ENCODE results near the gene KCNG2.
"Not testable (repeated sequence)": the region's sequence is repeated elsewhere in the genome, so short reads cannot be mapped to it uniquely, and the experiment has no call there.

The KCNG2 gene

DNA sequence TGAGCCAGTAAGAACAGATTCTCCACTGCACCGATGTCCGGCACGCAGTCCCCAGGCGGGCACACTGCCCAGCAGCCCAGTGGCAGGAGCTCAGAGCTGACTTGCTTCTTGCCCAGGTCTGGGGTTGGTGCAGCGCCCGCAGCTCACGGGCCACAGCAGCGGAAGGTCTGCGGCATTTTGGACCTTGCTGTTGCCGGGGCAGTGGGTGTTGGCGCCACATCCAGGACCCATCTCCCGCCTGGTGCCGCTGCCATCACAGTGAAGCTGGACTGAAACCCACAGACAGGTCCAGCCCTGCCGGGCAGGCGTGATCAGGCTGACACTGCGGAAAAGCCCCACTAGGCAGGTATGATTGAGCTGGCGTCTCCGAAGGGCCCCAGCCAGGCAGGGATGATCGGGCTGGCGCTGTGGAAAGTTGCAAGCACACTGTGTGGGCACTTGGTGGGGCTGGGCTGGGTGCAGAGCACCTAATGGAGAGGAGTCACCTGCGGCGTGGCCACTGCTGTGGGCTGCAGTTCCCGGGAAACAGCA, 78.3 kb downstream of the KCNG2 start:
- TF ChIP-seq EZH2 (IDR thresholded peaks at IDR 0.05; ENCODE audit: borderline replicate concordance, low read length): no peak
- TF ChIP-seq, protein P1, sequence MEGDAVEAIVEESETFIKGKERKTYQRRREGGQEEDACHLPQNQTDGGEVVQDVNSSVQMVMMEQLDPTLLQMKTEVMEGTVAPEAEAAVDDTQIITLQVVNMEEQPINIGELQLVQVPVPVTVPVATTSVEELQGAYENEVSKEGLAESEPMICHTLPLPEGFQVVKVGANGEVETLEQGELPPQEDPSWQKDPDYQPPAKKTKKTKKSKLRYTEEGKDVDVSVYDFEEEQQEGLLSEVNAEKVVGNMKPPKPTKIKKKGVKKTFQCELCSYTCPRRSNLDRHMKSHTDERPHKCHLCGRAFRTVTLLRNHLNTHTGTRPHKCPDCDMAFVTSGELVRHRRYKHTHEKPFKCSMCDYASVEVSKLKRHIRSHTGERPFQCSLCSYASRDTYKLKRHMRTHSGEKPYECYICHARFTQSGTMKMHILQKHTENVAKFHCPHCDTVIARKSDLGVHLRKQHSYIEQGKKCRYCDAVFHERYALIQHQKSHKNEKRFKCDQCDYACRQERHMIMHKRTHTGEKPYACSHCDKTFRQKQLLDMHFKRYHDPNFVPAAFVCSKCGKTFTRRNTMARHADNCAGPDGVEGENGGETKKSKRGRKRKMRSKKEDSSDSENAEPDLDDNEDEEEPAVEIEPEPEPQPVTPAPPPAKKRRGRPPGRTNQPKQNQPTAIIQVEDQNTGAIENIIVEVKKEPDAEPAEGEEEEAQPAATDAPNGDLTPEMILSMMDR (IDR thresholded peaks at IDR 0.05; ENCODE audit: low read length): no peak
- no peak overlapping the region for H3K4me2 ChIP-seq (ENCODE audit: low read length)
- H3K9me2 ChIP-seq (ENCODE audit: low read depth, low read length): no peaks in the 10 kb centered on the region
- 0 out of 2 replicates have a peak, but pooled peaks cover 5% of the 10 kb centered on the region for H3K27me3 ChIP-seq (ENCODE audit: insufficient read depth, low read length)
- H3K9me3 ChIP-seq (ENCODE audit: low read length): no peaks in the 10 kb centered on the region
- no peak overlapping the region for H2AFZ ChIP-seq (ENCODE audit: low read length)
- no peak overlapping the region for H3K9ac ChIP-seq (ENCODE audit: low read length)
- no peaks in the 10 kb centered on the region for H3K4me1 ChIP-seq (ENCODE audit: insufficient read depth, low read length, severe bottlenecking)
- no peak overlapping the region for H3K4me3 ChIP-seq (ENCODE audit: low read depth, low read length, poor library complexity, severe bottlenecking)
- H3K79me2 ChIP-seq (ENCODE audit: insufficient read depth, low read length): no peaks in the 10 kb centered on the region
- no peak overlapping the region for H3K27ac ChIP-seq (ENCODE audit: low read depth, low read length, poor library complexity, severe bottlenecking)
- H3K36me3 ChIP-seq (ENCODE audit: insufficient read depth, low read length): no peaks in the 10 kb centered on the region
- no peaks in the 10 kb centered on the region for H4K20me1 ChIP-seq (ENCODE audit: insufficient read depth, low read length)
- H3F3A ChIP-seq (ENCODE audit: insufficient read depth, low read length): no peaks in the 10 kb centered on the region

DNA sequence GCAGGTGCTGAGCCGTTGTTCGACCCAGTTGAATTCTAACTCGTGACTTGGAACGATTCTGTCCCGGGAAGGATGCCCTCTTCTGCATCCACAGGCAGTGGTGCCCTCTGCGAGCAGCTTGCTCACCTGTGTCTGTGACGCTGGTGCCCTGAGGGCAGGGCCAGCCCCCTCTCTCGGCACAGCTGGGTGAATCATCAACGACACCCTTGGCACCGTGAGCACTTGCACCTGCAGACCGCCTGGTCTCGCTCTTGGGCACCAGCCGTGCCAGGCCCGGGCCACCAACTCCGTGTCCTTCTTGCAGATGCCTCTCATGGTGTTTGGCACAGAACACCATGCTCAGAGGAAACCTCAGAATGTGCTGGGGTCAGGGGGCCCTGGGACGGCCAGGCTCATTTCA, 78.8 kb downstream of the KCNG2 start:
- Histone ChIP-seq H3K4me1 (ENCODE audit: insufficient read depth, low read length, severe bottlenecking) (no peaks in the 10 kb centered on the region), H3K9ac (ENCODE audit: low read length) (no peak overlapping the region), H3K27ac (ENCODE audit: low read depth, low read length, poor library complexity, severe bottlenecking) (no peak overlapping the region), H3K27me3 (ENCODE audit: insufficient read depth, low read length) (0 out of 2 replicates have a peak, but pooled peaks cover under 1% of the 10 kb centered on the region), H3K9me2 (ENCODE audit: low read depth, low read length) (no peaks in the 10 kb centered on the region), H3K36me3 (ENCODE audit: insufficient read depth, low read length) (no peaks in the 10 kb centered on the region), H3K9me3 (ENCODE audit: low read length) (no peaks in the 10 kb centered on the region), H3K79me2 (ENCODE audit: insufficient read depth, low read length) (no peaks in the 10 kb centered on the region), H3K4me3 (ENCODE audit: low read depth, low read length, poor library complexity, severe bottlenecking) (no peak overlapping the region), H2AFZ (ENCODE audit: low read length) (no peak overlapping the region), H3F3A (ENCODE audit: insufficient read depth, low read length) (no peaks in the 10 kb centered on the region), H4K20me1 (ENCODE audit: insufficient read depth, low read length) (no peaks in the 10 kb centered on the region), H3K4me2 (ENCODE audit: low read length) (no peak overlapping the region)
- TF ChIP-seq EZH2 (IDR thresholded peaks at IDR 0.05; ENCODE audit: borderline replicate concordance, low read length): no peak
- TF ChIP-seq, protein P1 (IDR thresholded peaks at IDR 0.05; ENCODE audit: low read length): no peak

DNA sequence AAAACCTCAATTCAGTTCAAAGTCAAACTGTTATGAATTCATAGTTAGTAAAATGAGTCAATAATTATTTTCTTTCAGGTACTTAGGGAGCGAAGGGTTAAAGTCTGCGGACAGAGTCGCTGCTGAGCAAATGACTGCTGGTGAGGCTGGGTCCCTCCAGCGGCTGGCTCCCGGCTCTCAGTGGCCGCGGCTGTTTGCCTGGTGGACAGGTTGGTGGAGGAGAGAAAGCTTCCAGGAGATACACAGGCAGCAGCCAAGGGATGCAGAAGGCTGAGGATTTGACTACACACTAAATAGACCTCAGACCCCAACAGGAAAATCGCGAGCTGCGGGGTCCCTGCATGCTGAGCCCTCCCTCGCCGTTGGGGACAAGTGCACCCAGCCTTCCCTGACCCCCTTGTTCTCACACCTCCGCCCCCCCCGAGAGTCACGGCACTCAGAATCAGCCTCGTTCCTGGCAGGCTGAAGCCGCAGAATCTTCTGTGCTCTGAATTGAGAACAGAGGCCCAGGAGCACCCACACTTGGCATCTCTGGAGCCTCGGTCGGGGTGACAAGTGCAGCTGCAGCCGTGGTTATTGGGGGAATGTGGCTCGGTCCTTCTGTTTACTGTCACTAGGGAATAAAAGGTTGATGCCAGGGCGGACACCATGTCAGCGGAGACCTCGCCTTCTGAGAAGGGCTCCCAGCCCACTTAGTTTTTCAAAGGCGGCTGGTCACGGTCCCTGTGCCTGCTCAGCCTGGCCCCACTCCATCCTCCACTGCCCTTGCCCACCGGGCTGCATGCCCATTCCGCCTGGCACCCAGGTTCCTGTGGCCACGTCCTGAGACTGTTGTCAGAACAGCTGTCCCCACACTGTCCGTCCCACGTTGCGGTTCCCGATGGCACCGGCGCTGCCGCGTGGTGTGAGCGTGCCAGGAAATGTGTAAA, 79.7 kb downstream of the KCNG2 start:
- no peaks in the 10 kb centered on the region for H3K9me3 ChIP-seq (ENCODE audit: low read length)
- H3K4me3 ChIP-seq (ENCODE audit: low read depth, low read length, poor library complexity, severe bottlenecking): no peak overlapping the region
- H4K20me1 ChIP-seq (ENCODE audit: insufficient read depth, low read length): no peaks in the 10 kb centered on the region
- TF ChIP-seq, protein P1 (IDR thresholded peaks at IDR 0.05; ENCODE audit: low read length): no peak
- TF ChIP-seq EZH2 (IDR thresholded peaks at IDR 0.05; ENCODE audit: borderline replicate concordance, low read length): no peak
- H3K79me2 ChIP-seq (ENCODE audit: insufficient read depth, low read length): no peaks in the 10 kb centered on the region
- H3K9me2 ChIP-seq (ENCODE audit: low read depth, low read length): no peaks in the 10 kb centered on the region
- no peak overlapping the region for H3K27ac ChIP-seq (ENCODE audit: low read depth, low read length, poor library complexity, severe bottlenecking)
- H3K36me3 ChIP-seq (ENCODE audit: insufficient read depth, low read length): no peaks in the 10 kb centered on the region
- H3F3A ChIP-seq (ENCODE audit: insufficient read depth, low read length): no peaks in the 10 kb centered on the region
- no peak overlapping the region for H3K4me2 ChIP-seq (ENCODE audit: low read length)
- H3K4me1 ChIP-seq (ENCODE audit: insufficient read depth, low read length, severe bottlenecking): no peaks in the 10 kb centered on the region
- no peaks in the 10 kb centered on the region for H3K27me3 ChIP-seq (ENCODE audit: insufficient read depth, low read length)
- H3K9ac ChIP-seq (ENCODE audit: low read length): no peak overlapping the region
- H2AFZ ChIP-seq (ENCODE audit: low read length): no peak overlapping the region

DNA sequence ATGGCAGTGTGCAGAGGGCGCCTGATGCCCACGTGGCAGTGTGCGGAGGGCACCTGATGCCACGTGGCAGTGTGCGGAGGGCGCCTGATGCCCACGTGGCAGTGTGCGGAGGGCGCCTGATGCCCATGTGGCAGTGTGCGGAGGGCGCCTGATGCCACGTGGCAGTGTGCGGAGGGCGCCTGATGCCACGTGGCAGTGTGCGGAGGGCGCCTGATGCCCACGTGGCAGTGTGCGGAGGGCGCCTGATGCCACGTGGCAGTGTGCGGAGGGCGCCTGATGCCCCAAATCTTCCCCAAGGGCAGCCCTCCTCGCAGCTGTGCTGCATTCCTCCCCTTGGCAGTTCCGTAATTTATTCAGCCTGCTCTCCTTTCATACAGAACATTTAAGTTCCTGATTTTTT, 80.5 kb downstream of the KCNG2 start:
- H3K36me3 ChIP-seq (ENCODE audit: insufficient read depth, low read length); H3K9ac ChIP-seq (ENCODE audit: low read length); H3K4me1 ChIP-seq (ENCODE audit: insufficient read depth, low read length, severe bottlenecking); H3K4me3 ChIP-seq (ENCODE audit: low read depth, low read length, poor library complexity, severe bottlenecking); H3K9me3 ChIP-seq (ENCODE audit: low read length); H4K20me1 ChIP-seq (ENCODE audit: insufficient read depth, low read length); H3F3A ChIP-seq (ENCODE audit: insufficient read depth, low read length); H3K4me2 ChIP-seq (ENCODE audit: low read length); H3K27me3 ChIP-seq (ENCODE audit: insufficient read depth, low read length); H2AFZ ChIP-seq (ENCODE audit: low read length); H3K9me2 ChIP-seq (ENCODE audit: low read depth, low read length); H3K79me2 ChIP-seq (ENCODE audit: insufficient read depth, low read length); H3K27ac ChIP-seq (ENCODE audit: low read depth, low read length, poor library complexity, severe bottlenecking): not testable (repeated sequence)
